ENCODE results near the gene KIAA1755. TPM values are rescaled to one million over a fixed set of nuclear protein-coding genes. Genes with fewer than 3 reads are reported as not detected.
A peak's percentile ranks its signal among the peaks of the same experiment; 100 is the strongest.

The KIAA1755 gene
- total and polyA plus RNA-seq, 11 donors = 2.1 to 6.7 (median 3.5) TPM

GRCh38 chr20:38179846-38180245 is 80.7 kb downstream of the KIAA1755 start:
- Histone ChIP-seq H3K27ac (no peak overlapping the region), H3K4me1 (no peaks in the 10 kb centered on the region), H3K9me3 (peaks cover 0 to 9% (median 0%) of the 10 kb centered on the region in 12 donors), H3K4me3 (no peak overlapping the region), H3K36me3 (no peaks in the 10 kb centered on the region), H3K27me3 (no peaks in the 10 kb centered on the region)
- 74 to 85% (median 80%) methylated on average over 6 of the region's 6 CpGs for WGBS, 4 donors
- DNase-seq = no peak
- no peak for TF ChIP-seq POLR2A (IDR thresholded peaks at IDR 0.05)
- TF ChIP-seq CTCF (IDR thresholded peaks at IDR 0.05) = no peak
- ATAC-seq = no peak
- intact Hi-C loops (cut with DNase I) = no loop called here

- Histone ChIP-seq H3K9me3 (peaks cover 0 to 9% (median 0%) of the 10 kb centered on the region in 12 donors), H3K36me3 (no peaks in the 10 kb centered on the region), H3K4me1 (peaks cover 0 to under 1% (median 0%) of the 10 kb centered on the region in 12 donors), H3K4me3 (no peak overlapping the region), H3K27ac (no peak overlapping the region), H3K27me3 (no peaks in the 10 kb centered on the region)
- intact Hi-C loops (cut with DNase I) = no loop called here
- TF ChIP-seq CTCF (IDR thresholded peaks at IDR 0.05) (no peak), POLR2A (IDR thresholded peaks at IDR 0.05) (no peak)
- 89 to 94% (median 92%) methylated on average over 4 of the region's 4 CpGs for WGBS, 4 donors
- DNase-seq (no peak), ATAC-seq (no peak)
These were observed 82.0 kb downstream of the KIAA1755 start for GRCh38 chr20:38178581-38178980.

GRCh38 chr20:38178065-38178491 is 82.5 kb downstream of the KIAA1755 start:
- no peak for TF ChIP-seq POLR2A (IDR thresholded peaks at IDR 0.05)
- no peak for TF ChIP-seq CTCF (IDR thresholded peaks at IDR 0.05)
- ATAC-seq (peak in 1 of 4 donors; percentile 17), DNase-seq (no peak)
- Histone ChIP-seq H3K9me3 (peaks cover 0 to 9% (median 0%) of the 10 kb centered on the region in 12 donors), H3K27ac (no peak overlapping the region), H3K4me1 (peaks cover 0 to 4% (median 0%) of the 10 kb centered on the region in 12 donors), H3K36me3 (no peaks in the 10 kb centered on the region), H3K4me3 (no peak overlapping the region), H3K27me3 (no peaks in the 10 kb centered on the region)
- intact Hi-C loops (cut with DNase I) = no loop called here
- WGBS, 4 donors = 83 to 87% (median 83%) methylated on average over 8 of the region's 8 CpGs

- Histone ChIP-seq H3K4me1 (peaks cover 0 to 10% (median 0%) of the 10 kb centered on the region in 12 donors), H3K36me3 (no peaks in the 10 kb centered on the region), H3K27me3 (no peaks in the 10 kb centered on the region), H3K4me3 (no peak overlapping the region), H3K9me3 (peaks cover 0 to 8% (median 0%) of the 10 kb centered on the region in 12 donors), H3K27ac (no peak overlapping the region)
- DNase-seq (no peak), ATAC-seq (no peak)
- intact Hi-C loops (cut with DNase I) = no loop called here
- WGBS, 4 donors = 87 to 93% (median 89%) methylated on average over 9 of the region's 9 CpGs
- no peak for TF ChIP-seq POLR2A (IDR thresholded peaks at IDR 0.05)
These were observed 83.3 kb downstream of the KIAA1755 start for GRCh38 chr20:38177201-38177600.

All from heart left ventricle (tissue), 16 donors.